Measurements from ENCODE around the gene MYO1D.
"Not testable (repeated sequence)": the region's sequence is repeated elsewhere in the genome, so short reads cannot be mapped to it uniquely, and the experiment has no call there.

MYO1D gene

DNA sequence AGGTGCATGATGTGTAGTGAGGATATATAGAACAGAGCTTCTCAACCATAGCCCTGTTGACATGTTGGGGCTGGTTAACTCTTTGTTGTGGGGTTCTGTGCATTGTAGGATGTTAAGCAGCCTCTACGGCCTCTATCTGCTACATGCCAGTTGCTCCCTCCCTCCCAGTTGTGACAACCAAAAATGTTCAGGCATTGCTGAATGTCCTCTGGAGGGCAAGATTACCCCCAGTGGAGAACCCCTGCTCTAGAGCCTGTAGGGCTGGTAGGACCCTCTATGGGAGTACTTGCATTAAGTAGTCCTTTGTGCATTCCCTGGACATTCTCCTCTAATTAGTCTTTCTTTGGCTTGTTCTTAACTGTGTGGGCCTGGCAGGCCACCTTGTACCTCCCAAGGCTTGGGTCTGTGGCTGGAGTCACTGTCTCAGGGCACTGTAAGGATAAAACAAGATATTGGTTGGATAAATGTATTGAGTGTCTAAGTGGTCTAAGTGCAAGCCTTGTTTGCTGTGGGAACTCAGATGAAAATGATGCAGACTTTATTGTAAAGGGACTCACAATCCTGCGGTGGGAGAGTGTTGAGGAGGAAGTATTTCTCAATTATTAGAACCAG lies 19.8 kb upstream of the MYO1D start:
- DNase-seq (ENCODE audit: low read depth in 4 of 4, low spot score in 1 of 4), result no peak

DNA sequence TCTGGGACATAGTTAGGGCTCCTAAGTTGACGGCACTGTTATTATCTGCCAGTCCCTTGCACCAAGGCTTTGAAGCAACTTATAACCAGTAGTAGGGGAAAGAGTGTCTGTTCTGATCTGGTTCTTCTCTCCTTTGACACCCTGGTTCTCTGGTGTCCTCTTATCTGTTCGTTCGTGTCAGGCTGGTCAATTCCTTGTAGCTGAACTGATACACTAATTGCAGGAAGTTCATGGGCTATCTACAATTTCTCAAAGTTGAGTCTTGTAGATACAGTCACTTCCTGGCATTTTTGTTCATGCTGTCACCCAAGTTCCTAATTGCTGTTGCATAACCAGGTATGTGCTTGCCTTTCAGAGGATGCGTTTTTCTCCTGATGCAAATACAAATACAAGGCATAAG lies 17.3 kb upstream of the MYO1D start:
- no peak for DNase-seq (ENCODE audit: low read depth in 4 of 4, low spot score in 1 of 4)

DNA sequence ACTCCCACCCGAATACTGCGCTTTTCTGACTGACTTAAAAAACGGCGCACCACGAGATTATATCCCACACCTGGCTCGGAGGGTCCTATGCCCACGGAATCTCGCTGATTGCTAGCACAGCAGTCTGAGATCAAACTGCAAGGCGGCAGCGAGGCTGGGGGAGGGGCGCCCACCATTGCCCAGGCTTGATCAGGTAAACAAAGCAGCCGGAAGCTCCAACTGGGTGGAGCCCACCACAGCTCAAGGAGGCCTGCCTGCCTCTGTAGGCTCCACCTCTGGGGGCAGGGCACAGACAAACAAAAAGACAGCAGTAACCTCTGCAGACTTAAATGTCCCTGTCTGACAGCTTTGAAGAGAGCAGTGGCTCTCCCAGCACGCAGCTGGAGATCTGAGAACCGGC lies 10.5 kb upstream of the MYO1D start:
- DNase-seq (ENCODE audit: low read depth in 4 of 4, low spot score in 1 of 4), result not testable (repeated sequence)

DNA sequence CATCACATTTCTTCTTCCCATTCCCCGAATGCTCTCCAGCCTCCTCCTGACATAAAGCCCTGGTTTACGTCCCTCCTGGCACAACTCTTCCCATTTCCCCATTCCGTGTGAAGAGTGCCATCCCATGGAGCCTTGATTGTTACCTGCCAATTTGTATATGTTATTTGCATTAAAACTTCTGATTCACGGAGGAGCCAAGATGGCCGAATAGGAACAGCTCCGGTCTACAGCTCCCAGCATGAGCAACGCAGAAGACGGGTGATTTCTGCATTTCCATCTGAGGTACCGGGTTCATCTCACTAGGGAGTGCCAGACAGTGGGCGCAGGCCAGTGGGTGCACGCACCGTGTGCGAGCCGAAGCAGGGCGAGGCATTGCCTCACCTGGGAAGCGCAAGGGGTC lies 10.0 kb upstream of the MYO1D start:
- DNase-seq (ENCODE audit: low read depth in 4 of 4, low spot score in 1 of 4), result not testable (repeated sequence)

DNA sequence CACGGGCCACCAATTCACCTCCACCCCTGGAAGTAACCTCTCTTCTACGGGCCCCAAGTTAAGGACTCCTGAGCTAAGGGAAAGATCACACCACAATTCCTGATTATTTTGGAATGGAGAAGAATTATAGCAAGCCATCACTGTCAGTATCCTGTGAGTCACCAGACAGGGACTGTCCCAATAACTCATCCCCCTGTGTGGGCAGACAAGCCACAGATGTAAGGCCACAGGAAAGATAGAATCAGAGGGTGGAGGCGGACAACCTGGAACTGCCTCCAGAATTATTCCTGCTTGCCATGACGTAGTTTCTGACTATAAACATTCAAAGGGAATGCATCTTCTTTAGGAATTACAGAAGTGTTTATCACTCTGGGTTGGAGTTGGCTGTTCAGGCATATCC lies 5.8 kb upstream of the MYO1D start:
- DNase-seq (ENCODE audit: low read depth in 4 of 4, low spot score in 1 of 4), result peak in 1 of 4 experiments; percentile 16

DNA sequence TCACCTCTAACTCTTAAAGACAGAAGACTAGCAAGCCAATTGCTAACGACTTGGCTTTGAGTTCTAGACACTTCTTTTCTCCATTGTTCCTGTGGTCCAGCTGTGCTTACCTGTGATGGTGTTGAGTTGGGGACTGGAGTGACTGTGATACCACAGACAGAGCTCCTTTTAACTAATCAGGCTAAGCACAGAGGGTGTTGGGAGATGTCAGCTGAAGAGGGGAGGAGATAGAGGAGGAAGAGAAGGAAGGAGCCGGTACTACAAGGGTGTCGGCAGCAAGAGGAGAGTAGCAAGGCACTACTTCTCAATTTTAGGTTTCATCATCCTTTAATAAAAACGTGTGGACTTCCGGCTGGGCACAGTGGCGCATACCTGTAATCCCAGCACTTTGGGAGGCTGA lies 5.1 kb upstream of the MYO1D start:
- no peak for DNase-seq (ENCODE audit: low read depth in 4 of 4, low spot score in 1 of 4)

DNA sequence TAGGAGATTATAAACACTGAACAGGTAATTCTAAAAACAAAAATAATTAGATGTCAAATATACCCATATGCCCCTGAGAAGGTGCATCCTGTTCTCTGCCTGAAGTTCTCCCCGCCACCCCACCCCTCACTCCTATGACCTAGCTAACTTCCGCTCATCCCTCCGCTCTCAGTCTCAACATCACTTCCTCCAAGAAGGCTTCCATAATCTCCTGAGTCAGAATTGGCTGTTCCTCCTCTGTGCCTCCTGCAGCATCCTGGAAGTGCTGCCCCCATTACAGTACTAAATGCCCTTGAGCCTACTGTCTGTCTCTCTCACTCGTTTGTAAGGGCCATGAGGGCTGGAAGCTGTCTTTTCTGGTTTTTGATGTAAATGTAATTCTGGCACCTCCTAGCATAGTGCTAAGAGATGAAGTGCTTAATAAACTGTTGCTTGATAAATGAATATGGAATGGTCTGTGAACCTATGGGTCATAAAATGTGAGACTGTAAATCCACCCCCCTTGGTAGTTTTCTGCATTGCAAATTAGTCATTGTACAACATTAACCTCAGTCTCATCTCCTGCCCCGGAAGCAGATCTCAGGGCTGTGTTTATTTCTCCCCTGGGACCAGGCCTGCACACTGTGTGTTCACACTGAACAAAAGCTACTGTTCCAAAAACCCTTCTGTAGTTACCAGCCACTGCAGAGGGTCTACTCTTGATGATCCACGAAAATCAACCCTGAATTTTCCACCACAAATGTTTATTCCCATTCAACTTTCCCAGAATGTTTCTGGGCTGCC lies 3.9 kb upstream of the MYO1D start:
- DNase-seq (ENCODE audit: low read depth in 4 of 4, low spot score in 1 of 4), result no peak

DNA sequence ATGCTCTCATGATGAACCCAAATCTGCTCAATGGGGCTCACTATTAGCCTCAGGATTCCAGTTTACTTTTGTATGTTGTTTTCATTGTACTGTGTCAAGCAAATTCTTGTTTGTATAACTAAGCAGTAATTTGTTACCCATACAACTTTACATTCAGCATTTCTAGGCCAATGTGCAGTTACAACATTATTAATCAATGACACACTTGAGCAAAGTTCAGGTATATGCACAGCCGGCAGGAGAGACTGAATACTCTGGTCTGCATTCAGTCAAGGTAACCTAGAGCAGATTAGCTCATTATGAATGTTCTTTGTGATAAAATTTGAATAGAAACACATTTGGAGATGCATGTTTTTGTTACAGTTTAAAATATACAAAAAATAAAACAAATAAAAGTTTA lies 2.2 kb upstream of the MYO1D start:
- no peak for DNase-seq (ENCODE audit: low read depth in 4 of 4, low spot score in 1 of 4)

DNA sequence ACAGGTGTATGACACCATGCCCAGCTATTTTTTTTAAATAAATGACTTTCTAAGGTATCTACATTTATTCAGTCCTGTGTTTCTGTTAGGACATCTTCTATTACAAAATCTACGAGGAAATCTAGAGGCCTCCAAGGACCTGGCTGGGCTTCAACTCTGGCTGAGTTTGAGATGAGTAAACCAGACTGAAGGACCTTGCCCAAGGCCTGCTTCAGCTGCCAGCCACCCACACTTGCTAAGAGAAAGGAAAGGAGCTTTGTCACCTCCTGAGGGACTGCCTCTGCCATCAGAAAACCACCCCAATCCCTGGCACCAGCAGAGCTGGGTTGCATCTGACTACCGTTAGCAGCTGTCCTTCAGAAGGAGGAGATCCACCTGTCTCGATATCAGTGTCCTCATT lies 1.3 kb upstream of the MYO1D start:
- no peak for DNase-seq (ENCODE audit: low read depth in 4 of 4, low spot score in 1 of 4)

DNA sequence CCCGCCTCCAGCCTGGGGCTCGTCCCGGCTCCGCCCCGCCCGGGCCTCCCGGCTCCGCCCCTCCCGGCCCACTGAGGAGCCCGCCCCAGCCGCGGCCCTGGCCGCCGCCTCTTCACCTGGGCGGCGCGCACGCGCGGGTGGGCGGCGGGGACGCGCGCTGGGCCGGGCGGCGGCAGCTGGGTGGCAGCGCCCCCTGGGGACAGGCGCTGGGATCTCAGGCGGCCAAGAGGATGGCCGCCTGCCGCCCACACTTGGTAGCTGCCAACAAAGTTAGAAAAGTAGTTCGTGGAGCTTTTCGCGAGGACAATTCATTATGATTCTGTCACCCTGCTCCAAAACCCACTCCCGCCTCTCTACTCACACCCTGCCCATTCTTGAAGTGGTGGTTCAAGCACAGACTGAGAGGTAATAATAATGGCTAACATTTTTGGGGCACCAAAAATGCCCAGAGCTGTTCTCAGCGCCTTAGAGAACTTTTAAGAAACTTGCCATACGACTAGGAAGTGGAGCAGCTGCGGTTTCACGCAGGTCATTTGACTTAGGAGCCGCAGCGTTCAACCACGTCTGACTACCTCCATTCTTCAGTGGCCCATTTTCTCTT lies 340 bp upstream of the MYO1D start:
- peak; percentile 77 to 88 (median 86) for DNase-seq (ENCODE audit: low read depth in 4 of 4, low spot score in 1 of 4)

DNA sequence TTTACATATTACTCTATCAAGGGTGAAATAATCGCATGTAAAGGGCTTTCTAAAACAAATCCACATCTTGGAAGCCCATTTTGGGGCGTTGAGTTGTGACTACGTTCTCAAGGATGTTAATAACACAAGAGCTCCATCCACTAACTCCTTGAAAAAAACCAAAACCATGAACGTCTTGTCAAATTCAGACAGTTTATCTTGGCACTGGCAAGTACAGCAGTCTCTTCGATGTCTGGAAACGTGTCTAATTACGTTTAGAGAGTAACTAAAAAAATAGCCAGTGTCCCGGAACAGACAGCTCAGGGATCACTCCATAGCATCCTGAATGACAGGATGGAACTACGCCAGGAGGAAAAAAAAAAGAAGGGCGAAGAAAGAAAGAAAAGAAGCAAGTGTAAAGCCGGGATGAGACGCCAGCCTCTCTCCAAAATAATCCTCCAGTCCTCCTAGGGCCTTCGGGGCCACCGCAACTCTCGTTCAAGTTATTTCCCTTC lies 954 bp downstream of the MYO1D start:
- no peak for DNase-seq (ENCODE audit: low read depth in 4 of 4, low spot score in 1 of 4)

DNA sequence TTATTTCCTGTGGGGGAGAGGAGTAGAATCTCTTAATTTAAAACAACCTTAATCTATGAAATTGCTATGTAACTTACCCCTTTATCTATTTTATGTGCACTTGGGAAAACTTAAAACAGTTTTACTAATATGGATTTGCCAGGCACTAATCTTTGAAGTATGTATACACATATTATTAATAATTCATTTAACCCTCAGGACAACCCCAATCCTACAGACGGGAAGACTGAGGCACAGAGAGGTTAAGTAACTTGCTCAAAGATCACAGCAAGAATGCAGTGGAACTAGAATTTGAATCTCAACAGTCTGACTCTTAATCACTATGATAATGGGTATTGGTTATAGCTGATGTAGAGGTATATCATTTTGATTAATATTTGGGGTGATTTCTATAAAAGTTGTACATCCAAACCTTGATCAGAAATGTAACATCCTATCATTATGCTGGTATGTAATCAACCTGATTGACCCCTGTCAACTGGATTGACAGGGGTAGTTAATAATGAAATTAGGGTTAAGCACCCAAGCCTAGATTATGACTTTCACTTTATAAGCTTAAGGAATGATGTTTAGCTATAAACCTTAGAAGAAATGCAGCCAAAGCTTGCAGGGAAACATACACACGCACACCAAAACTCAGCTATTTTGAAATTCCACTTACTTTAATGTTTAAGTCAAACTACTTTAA lies 1.6 kb downstream of the MYO1D start:
- no peak for DNase-seq (ENCODE audit: low read depth in 4 of 4, low spot score in 1 of 4)

DNA sequence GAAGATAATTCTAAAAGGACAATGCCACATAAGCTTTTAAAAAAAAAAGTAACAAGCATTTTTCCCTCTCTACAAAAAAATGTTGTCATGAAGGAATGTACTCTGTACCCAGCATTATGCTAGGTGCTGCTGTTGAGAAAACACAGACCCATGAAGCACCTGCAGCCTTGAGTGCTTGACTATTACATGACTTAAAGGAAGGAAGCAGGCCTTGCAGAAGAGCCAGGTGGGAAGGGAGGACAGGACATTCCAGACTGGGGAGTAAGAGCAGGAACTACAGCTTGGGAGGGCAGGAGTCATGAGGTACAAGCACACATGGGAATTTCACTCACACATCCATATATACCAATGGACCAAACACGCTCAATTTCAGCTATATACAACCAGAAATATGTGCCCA lies 3.8 kb downstream of the MYO1D start:
- no peak for DNase-seq (ENCODE audit: low read depth in 4 of 4, low spot score in 1 of 4)

DNA sequence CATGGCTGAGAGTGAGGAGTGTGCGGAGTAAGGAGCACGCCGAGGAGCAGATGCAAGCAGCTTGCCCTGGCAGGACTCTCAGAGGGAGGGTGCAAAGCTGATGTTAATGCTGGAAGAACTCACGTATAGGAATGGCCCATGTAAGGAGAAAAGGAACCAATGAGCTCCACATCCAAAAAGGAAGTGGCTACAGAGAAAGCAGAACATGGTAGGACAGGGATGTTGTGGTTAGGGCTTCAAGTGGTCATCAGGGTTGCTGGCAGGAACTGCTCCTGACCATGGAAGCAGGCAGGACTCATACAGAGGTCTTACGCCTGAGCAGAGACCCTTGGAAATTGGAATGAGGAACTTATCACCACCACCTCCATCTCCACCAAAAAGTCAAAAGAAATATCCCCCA lies 5.2 kb downstream of the MYO1D start:
- no peak for DNase-seq (ENCODE audit: low read depth in 4 of 4, low spot score in 1 of 4)

DNA sequence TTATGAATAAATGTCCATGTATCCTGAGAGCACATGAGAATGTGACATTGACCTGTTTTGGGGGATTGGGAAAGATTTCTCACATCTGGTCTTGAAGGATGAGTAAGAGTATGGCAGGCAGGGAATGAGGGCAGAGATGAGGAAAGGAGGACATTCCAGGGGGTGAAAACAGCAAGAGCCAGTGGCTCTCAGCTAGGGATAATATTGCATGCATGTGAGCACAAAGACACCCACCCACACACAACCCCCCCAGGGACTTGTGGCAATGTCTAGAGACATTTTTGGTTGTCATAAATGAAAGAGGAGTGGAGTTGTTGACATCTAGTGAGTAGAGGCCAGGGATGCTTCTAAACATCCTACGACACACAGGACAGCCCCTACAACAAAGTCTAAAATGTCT lies 6.0 kb downstream of the MYO1D start:
- no peak for DNase-seq (ENCODE audit: low read depth in 4 of 4, low spot score in 1 of 4)

DNA sequence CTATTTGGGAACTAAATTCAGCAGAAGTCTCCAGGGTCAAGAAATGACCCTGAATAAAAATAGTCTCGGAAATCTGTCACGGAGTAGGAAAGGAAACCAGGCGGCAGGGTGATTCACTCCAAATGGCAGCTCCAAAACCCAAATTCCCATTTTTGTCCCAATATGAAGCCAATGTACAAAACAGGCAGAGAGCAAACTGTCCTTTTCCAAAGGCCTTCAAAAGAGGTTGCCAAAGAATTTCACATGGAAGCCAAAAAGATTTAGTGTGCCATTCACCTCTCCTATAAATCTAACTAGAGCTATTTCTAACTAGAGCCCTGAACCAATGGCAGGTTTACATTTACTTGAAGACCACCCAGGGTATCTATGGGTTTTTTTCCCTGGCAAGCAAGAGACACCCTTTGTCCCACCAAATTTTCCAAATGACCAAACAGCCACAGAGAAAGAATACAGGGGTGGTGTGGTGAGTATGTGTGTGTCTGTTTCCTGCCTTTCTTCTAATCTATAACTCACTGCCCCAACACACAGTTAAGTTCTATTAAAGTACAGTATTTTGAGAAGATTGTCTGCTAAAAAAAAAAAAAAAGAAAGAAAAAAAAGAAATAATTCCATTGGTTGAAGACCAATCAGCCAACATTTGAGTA lies 6.8 kb downstream of the MYO1D start:
- DNase-seq (ENCODE audit: low read depth in 4 of 4, low spot score in 1 of 4), result no peak

DNA sequence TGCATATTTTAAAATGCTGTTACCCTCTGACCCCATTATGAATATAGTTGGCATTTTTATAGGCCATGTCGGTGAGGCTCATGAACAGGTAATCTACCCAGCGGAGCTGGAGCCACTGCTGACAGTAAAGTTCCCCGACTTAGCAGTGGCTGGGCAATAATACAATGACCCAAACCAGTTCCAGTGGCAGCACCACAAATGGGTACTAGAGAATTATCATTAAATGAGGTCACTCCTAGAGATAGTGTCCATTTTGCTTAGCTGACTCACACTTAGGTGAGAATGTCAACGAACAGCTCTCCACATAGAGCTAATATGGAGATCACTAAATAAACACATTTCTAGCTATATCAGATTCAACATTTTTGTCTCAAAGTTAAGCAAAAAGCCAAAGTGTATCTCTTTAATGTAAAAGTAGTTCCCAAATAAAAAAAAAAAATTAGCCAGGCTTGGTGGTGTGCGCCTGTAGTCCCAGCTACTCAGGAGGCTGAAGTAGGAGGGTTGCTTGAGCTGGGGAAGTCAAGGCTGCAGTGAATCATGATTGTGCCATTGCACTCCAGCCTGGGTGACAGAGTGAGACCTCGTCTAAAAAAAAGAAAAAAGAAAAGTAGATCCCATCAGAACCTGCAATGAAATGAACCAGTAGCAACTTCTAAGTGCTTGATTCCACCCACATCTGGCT lies 7.4 kb downstream of the MYO1D start:
- no peak for DNase-seq (ENCODE audit: low read depth in 4 of 4, low spot score in 1 of 4)

DNA sequence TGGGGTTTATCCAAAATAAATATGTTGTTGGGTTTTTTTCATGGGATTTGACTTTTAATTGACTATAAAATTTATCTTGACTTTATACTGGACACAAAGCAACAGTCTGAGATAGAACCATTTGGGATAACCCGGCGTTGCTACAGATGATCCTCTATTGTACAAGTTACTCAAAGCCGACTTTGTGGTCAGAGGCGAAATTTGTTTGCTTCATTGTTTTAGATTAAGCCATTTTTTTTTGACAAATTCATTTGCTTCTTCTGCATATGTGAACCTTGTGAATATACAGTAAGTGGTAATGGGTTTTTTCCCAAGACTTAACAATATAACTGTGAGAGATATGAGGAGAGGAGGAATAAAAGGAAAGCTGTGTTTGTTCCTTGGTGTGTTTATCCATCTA lies 11.8 kb downstream of the MYO1D start:
- no peak for DNase-seq (ENCODE audit: low read depth in 4 of 4, low spot score in 1 of 4)

DNA sequence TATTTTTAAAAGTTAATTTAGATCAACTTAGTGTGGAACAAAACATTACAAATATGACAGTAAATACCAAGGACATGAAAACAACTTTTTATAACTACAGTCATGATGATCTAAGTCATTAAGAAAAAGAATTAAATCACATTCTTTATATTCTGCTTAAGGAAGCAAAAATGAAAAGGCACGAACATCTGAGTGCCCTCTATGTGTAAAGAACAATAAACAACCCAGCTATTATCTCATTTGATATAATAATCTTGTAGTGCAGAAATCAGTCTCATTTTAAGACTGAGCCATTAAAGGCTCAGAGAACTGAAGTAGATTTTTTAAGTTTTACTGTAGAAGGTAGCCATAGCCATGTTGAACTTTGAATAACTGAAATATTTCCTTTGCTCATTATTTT lies 13.4 kb downstream of the MYO1D start:
- no peak for DNase-seq (ENCODE audit: low read depth in 4 of 4, low spot score in 1 of 4)

DNA sequence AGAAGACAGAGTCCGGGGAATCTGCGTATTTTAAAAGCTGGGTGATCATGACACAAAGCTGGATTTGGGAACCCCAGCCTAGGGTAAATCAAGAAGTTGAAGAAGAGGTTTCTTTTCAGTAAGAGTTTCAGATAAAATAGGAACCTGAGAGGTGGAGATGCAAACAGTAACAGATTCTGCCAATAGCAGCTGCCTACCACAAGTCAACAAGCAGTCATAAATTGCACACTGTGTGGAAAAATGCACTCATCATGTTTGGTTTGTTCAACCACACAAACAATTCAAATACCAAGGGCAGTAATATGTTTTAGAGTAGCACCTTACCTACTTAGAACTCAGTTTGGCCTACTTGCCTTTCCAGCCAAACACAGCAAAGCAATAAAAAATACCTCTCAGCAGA lies 14.0 kb downstream of the MYO1D start:
- no peak for DNase-seq (ENCODE audit: low read depth in 4 of 4, low spot score in 1 of 4)

DNA sequence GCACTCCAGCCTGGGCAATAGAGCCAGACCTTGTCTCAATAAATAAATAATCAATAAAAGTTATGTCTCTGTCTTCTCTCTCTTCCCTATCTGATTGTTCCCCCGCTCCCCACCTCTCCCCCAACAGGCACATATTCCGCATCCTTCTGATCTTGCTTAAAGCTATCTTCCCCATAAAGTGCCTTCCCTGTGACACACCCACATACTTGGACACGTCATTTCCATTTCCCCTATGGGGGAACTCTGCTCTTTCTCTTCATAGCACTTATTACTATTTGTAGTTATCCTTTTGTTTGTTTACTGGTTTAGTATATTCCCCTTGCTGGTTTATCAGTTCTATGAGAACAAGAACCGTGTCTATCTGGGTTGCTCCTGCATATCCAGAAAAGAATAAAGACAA lies 14.9 kb downstream of the MYO1D start:
- no peak for DNase-seq (ENCODE audit: low read depth in 4 of 4, low spot score in 1 of 4)
